Keratinocyte (primary cell): ENCODE data around the gene MST1. TPM values are rescaled to one million over a fixed set of nuclear protein-coding genes. Genes with fewer than 3 reads are reported as not detected.

Experiments used
- DNase-seq: peaks from one replicate; pipeline ENCODE4 v3.0.0-alpha.2; 2011; ENCODE audit warnings: low read depth, missing footprints, low spot score
- FAIRE-seq: peaks from 2 replicates; lab custom pipeline; 2011; peaks lifted over from hg19 to GRCh38; lab: Jason Lieb, UNC
- H2AFZ ChIP-seq: 2 replicates; pipeline ENCODE4 v1.6.0; 2012; ENCODE audit warnings: low read length, control low read depth, inconsistent platforms; ENCODE audit not compliant: control insufficient read depth
- H3K27ac ChIP-seq: 2 replicates; pipeline ENCODE4 v1.5.1; 2011; ENCODE audit warnings: low read length; ENCODE audit not compliant: control insufficient read depth, insufficient read depth
- H3K27me3 ChIP-seq: 3 replicates; pipeline ENCODE4 v1.6.0; 2011; ENCODE audit warnings: low read length; ENCODE audit not compliant: control insufficient read depth, insufficient read depth; ENCODE audit errors: extremely low read depth
- H3K36me3 ChIP-seq, 2 experiments: 2 replicates in 1 of 2; 3 replicates in 1 of 2; pipeline ENCODE4 v1.5.1; 2011; ENCODE audit warnings: low read length in 2 of 2, mild to moderate bottlenecking in 1 of 2; ENCODE audit not compliant: control insufficient read depth in 2 of 2, insufficient read depth in 2 of 2; ENCODE audit errors: extremely low read depth in 1 of 2
- H3K4me1 ChIP-seq: 3 replicates; pipeline ENCODE4 v1.5.1; 2011; ENCODE audit warnings: low read length; ENCODE audit not compliant: control insufficient read depth, insufficient read depth; ENCODE audit errors: extremely low read depth
- H3K4me2 ChIP-seq: 3 replicates; pipeline ENCODE4 v1.6.0; 2011; ENCODE audit warnings: low read depth, low read length; ENCODE audit not compliant: control insufficient read depth, insufficient read depth; ENCODE audit errors: extremely low read depth
- H3K4me3 ChIP-seq, 3 experiments: fragments of 200-600 bp in 1 of 3; sonication (generic) in 1 of 3; 2 replicates in 2 of 3; 3 replicates in 1 of 3; pipeline ENCODE4 v1.5.1; 2011 to 2016; ENCODE audit warnings: low read length in 3 of 3, mild to moderate bottlenecking in 3 of 3, control low read depth in 2 of 3, inconsistent platforms in 1 of 3, low read depth in 1 of 3, mixed read lengths in 1 of 3, mixed run types in 1 of 3, moderate library complexity in 1 of 3; ENCODE audit not compliant: control insufficient read depth in 2 of 3, insufficient read depth in 2 of 3; ENCODE audit errors: extremely low read depth in 1 of 3
- H3K79me2 ChIP-seq: 2 replicates; pipeline ENCODE4 v1.6.0; 2012; ENCODE audit warnings: low read length; ENCODE audit not compliant: control insufficient read depth, insufficient read depth
- H3K9ac ChIP-seq: 3 replicates; pipeline ENCODE4 v1.6.0; 2011; ENCODE audit warnings: low read length; ENCODE audit not compliant: control insufficient read depth, insufficient read depth; ENCODE audit errors: extremely low read depth
- H3K9me1 ChIP-seq: 3 replicates; pipeline ENCODE4 v1.6.0; 2011; ENCODE audit warnings: low read length; ENCODE audit not compliant: control insufficient read depth, insufficient read depth; ENCODE audit errors: extremely low read depth
- H3K9me3 ChIP-seq: 2 replicates; pipeline ENCODE4 v1.5.1; 2012; ENCODE audit warnings: low read depth, low read length; ENCODE audit not compliant: control insufficient read depth
- H4K20me1 ChIP-seq: 3 replicates; pipeline ENCODE4 v1.6.0; 2011; ENCODE audit warnings: low read length; ENCODE audit not compliant: control insufficient read depth, insufficient read depth; ENCODE audit errors: extremely low read depth
- CTCF ChIP-seq, 3 experiments: IDR thresholded peaks in 1 of 3; conservative IDR thresholded peaks in 1 of 3; optimal IDR thresholded peaks in 1 of 3; 2 replicates in 2 of 3; 3 replicates in 1 of 3; pipeline versions ENCODE3 to v1.5.1; 2011; ENCODE audit warnings: low read length in 3 of 3, mild to moderate bottlenecking in 3 of 3, moderate library complexity in 2 of 3, control low read depth in 1 of 3, inconsistent platforms in 1 of 3; ENCODE audit not compliant: insufficient read depth in 2 of 3; ENCODE audit errors: extremely low read depth in 1 of 3
- EZH2 ChIP-seq: IDR thresholded peaks from one replicate; pipeline ENCODE4 v1.6.1; 2012; ENCODE audit warnings: inconsistent platforms, mild to moderate bottlenecking, low read length, moderate library complexity
- dilution Hi-C: fragments of 300-500 bp; cut with MboI; formaldehyde crosslinking; loops from one replicate; pipeline ENCODE4 v1.7.0; 2020; ENCODE audit warnings: low sequenced_read_pairs; ENCODE audit not compliant: extremely low pct_ligation_motif_present
- polyA plus RNA-seq, 5 experiments: library from polyadenylated mRNA; depleted of rRNA in 3 of 5; stranded (reverse) in 3 of 5; stranded (forward) in 1 of 5; unstranded in 1 of 5; fragments of >200 nt; gene quantifications; 1 replicate in 1 of 5; 2 replicates in 3 of 5; 3 replicates in 1 of 5; pipeline versions ENCODE4 v1.2.1 to v1.2.3, GENCODE V29; 2011 to 2012; ENCODE audit warnings: missing spikeins in 2 of 5, low read depth in 1 of 5, low replicate concordance in 1 of 5

The MST1 gene
- polyA plus RNA-seq, 1 donor (not counting 4 experiments of a cell fraction or from before 2014, with no cell fraction given) = 5.2 TPM

GRCh38 chr3:49663831-49664230, 25.4 kb downstream of the MST1 start:
- Histone ChIP-seq H3K27ac (no peak overlapping the region), H3K36me3 (no peaks in the 10 kb centered on the region), H3K27me3 (peaks cover 5% of the 10 kb centered on the region), H4K20me1 (no peaks in the 10 kb centered on the region), H3K79me2 (no peaks in the 10 kb centered on the region), H3K4me2 (no peak overlapping the region), H3K9me3 (no peaks in the 10 kb centered on the region), H3K9ac (no peak overlapping the region), H2AFZ (no peak overlapping the region), H3K9me1 (no peaks in the 10 kb centered on the region), H3K4me3 (no peak overlapping the region), H3K4me1 (peaks cover 6% of the 10 kb centered on the region)
- FAIRE-seq (no peak), DNase-seq (no peak)
- TF ChIP-seq EZH2 (no peak), CTCF (optimal IDR thresholded peaks at IDR 0.05 in 1 of 3, IDR thresholded peaks at IDR 0.05 in 1 of 3, conservative IDR thresholded peaks at IDR 0.05 in 1 of 3; ENCODE audit: extremely low read depth in 1 of 3, insufficient read depth in 2 of 3, low read length in 3 of 3) (no peak)
- dilution Hi-C loops = loop anchor here (25.0 kb wide), 1 partner anchor 102 kb away; the partner anchor contains the start of gene BSN

DNA sequence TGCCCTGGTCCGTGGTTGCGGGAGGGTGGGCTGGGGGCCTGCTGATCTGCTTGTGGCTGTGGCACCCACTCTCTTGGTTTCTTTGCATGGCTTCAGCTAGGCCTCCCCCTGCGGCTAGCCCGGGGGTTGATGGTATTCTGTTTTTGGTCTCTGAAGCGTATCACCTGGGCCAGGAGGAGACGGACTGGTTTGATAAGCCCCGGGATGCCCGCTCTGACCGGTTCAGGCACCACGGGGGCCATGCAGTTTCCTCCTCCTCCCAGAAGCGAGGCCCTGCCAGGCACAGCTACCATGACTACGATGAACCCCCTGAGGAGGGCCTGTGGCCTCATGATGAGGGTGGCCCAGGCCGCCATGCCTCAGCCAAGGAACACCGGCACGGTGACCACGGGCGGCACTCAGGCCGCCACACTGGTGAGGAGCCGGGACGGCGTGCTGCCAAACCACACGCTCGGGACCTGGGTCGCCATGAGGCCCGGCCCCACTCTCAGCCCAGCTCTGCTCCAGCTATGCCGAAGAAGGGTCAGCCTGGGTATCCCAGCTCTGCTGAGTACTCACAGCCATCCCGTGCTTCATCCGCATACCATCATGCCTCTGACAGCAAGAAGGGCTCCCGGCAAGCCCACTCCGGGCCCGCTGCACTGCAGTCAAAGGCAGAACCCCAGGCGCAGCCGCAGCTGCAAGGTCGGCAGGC, 26.4 kb downstream of the MST1 start:
- FAIRE-seq (no peak), DNase-seq (no peak)
- no peaks in the 10 kb centered on the region for H4K20me1 ChIP-seq
- H3K9me3 ChIP-seq = no peaks in the 10 kb centered on the region
- dilution Hi-C loops = loop anchor here (25.0 kb wide), 1 partner anchor 101 kb away; the partner anchor contains the start of gene BSN
- H3K27me3 ChIP-seq = peaks cover 14% of the 10 kb centered on the region
- no peak overlapping the region for H3K4me2 ChIP-seq
- no peak overlapping the region for H3K27ac ChIP-seq
- H3K4me1 ChIP-seq = no peaks in the 10 kb centered on the region
- H2AFZ ChIP-seq = no peak overlapping the region
- H3K36me3 ChIP-seq = no peaks in the 10 kb centered on the region
- TF ChIP-seq EZH2 (no peak), CTCF (optimal IDR thresholded peaks at IDR 0.05 in 1 of 3, IDR thresholded peaks at IDR 0.05 in 1 of 3, conservative IDR thresholded peaks at IDR 0.05 in 1 of 3; ENCODE audit: extremely low read depth in 1 of 3, insufficient read depth in 2 of 3, low read length in 3 of 3) (no peak)
- H3K9ac ChIP-seq = no peak overlapping the region
- no peaks in the 10 kb centered on the region for H3K79me2 ChIP-seq
- no peaks in the 10 kb centered on the region for H3K9me1 ChIP-seq
- no peak overlapping the region for H3K4me3 ChIP-seq
